Measurements from ENCODE around the gene EML1. TPM values are rescaled to one million over a fixed set of nuclear protein-coding genes. Genes with fewer than 3 reads are reported as not detected.

EML1 gene
- total and polyA plus RNA-seq, 2 experiments from 2014 or later = 22.9 to 31.9 TPM

DNA sequence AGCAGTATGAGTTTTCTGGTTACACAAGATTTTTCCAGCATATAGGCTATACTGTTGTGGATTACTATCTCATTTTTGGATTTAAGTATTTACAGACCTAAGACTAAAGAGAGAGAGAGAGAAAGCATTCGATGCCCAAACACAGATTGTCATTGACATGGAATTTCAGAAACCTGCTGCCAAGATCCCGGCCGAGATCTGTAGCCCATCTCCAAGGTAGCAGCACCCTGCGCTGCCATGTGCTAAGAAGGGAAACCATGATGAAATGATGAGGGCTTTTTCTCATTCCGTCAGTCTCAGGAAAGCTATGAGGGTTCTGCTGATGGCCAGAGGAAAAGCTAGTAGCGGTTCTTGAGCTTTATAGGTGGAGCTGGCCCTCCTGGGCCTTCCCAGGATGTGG lies 136.4 kb downstream of the EML1 start:
- Histone ChIP-seq H3K9me3 (ENCODE audit: low read depth) (no peaks in the 10 kb centered on the region), H3K4me1 (ENCODE audit: insufficient read depth) (no peaks in the 10 kb centered on the region), H3K36me3 (replicated peaks; ENCODE audit: insufficient read depth, low read depth) (no peaks in the 10 kb centered on the region), H2AFZ (no peak overlapping the region), H3K79me2 (no peaks in the 10 kb centered on the region), H3K9me2 (replicated peaks; ENCODE audit: insufficient read depth) (no peaks in the 10 kb centered on the region), H3K4me2 (no peak overlapping the region), H3K27ac (no peak overlapping the region), H3K4me3 (no peak overlapping the region), H4K20me1 (ENCODE audit: insufficient read depth, poor library complexity, severe bottlenecking) (no peaks in the 10 kb centered on the region), H3K27me3 (no peaks in the 10 kb centered on the region)
- TF ChIP-seq EZH2phosphoT487 (IDR thresholded peaks at IDR 0.05; ENCODE audit: low read depth, severe bottlenecking, unreplicated experiment) (no peak), EZH2 (IDR thresholded peaks at IDR 0.05; ENCODE audit: borderline replicate concordance) (no peak)
- TF ChIP-seq, protein P1, sequence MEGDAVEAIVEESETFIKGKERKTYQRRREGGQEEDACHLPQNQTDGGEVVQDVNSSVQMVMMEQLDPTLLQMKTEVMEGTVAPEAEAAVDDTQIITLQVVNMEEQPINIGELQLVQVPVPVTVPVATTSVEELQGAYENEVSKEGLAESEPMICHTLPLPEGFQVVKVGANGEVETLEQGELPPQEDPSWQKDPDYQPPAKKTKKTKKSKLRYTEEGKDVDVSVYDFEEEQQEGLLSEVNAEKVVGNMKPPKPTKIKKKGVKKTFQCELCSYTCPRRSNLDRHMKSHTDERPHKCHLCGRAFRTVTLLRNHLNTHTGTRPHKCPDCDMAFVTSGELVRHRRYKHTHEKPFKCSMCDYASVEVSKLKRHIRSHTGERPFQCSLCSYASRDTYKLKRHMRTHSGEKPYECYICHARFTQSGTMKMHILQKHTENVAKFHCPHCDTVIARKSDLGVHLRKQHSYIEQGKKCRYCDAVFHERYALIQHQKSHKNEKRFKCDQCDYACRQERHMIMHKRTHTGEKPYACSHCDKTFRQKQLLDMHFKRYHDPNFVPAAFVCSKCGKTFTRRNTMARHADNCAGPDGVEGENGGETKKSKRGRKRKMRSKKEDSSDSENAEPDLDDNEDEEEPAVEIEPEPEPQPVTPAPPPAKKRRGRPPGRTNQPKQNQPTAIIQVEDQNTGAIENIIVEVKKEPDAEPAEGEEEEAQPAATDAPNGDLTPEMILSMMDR (IDR thresholded peaks at IDR 0.05; ENCODE audit: poor library complexity) = no peak
- WGBS (ENCODE audit: low lambda C conversion rate, missing lambda C conversion rate) = 93% methylated on average over 6 of the region's 6 CpGs
- no peak for DNase-seq (ENCODE audit: low spot score)

GRCh38 chr14:99930420-99931274 lies 137.4 kb downstream of the EML1 start:
- no peaks in the 10 kb centered on the region for H3K4me1 ChIP-seq (ENCODE audit: insufficient read depth)
- TF ChIP-seq EZH2 (IDR thresholded peaks at IDR 0.05; ENCODE audit: borderline replicate concordance) = no peak
- no peaks in the 10 kb centered on the region for H3K9me3 ChIP-seq (ENCODE audit: low read depth)
- DNase-seq (ENCODE audit: low spot score) = no peak
- no peaks in the 10 kb centered on the region for H3K9me2 ChIP-seq (replicated peaks; ENCODE audit: insufficient read depth)
- H3K79me2 ChIP-seq = no peaks in the 10 kb centered on the region
- H3K27me3 ChIP-seq = no peaks in the 10 kb centered on the region
- WGBS (ENCODE audit: low lambda C conversion rate, missing lambda C conversion rate) = 81% methylated on average over 6 of the region's 6 CpGs
- no peak overlapping the region for H3K27ac ChIP-seq
- no peaks in the 10 kb centered on the region for H4K20me1 ChIP-seq (ENCODE audit: insufficient read depth, poor library complexity, severe bottlenecking)
- H3K4me3 ChIP-seq = no peak overlapping the region
- no peak overlapping the region for H2AFZ ChIP-seq
- no peak overlapping the region for H3K4me2 ChIP-seq
- H3K36me3 ChIP-seq (replicated peaks; ENCODE audit: insufficient read depth, low read depth) = no peaks in the 10 kb centered on the region

- Histone ChIP-seq H3K79me2 (no peaks in the 10 kb centered on the region), H3K4me3 (no peak overlapping the region), H3K4me1 (ENCODE audit: insufficient read depth) (no peaks in the 10 kb centered on the region), H3K27me3 (no peaks in the 10 kb centered on the region), H4K20me1 (ENCODE audit: insufficient read depth, poor library complexity, severe bottlenecking) (no peaks in the 10 kb centered on the region), H3K36me3 (replicated peaks; ENCODE audit: insufficient read depth, low read depth) (no peaks in the 10 kb centered on the region), H3K27ac (no peak overlapping the region), H2AFZ (no peak overlapping the region), H3K9me2 (replicated peaks; ENCODE audit: insufficient read depth) (no peaks in the 10 kb centered on the region), H3K4me2 (no peak overlapping the region), H3K9me3 (ENCODE audit: low read depth) (no peaks in the 10 kb centered on the region)
- no peak for DNase-seq (ENCODE audit: low spot score)
- TF ChIP-seq, protein P1 (IDR thresholded peaks at IDR 0.05; ENCODE audit: poor library complexity) = no peak
- TF ChIP-seq EZH2phosphoT487 (IDR thresholded peaks at IDR 0.05; ENCODE audit: low read depth, severe bottlenecking, unreplicated experiment) (no peak), EZH2 (IDR thresholded peaks at IDR 0.05; ENCODE audit: borderline replicate concordance) (no peak)
- 78% methylated on average over 4 of the region's 4 CpGs for WGBS (ENCODE audit: low lambda C conversion rate, missing lambda C conversion rate)
These were observed 138.1 kb downstream of the EML1 start for GRCh38 chr14:99931308-99931707.

GRCh38 chr14:99936056-99936455 lies 142.8 kb downstream of the EML1 start:
- TF ChIP-seq EZH2 (IDR thresholded peaks at IDR 0.05; ENCODE audit: borderline replicate concordance) = no peak
- TF ChIP-seq, protein P1 (IDR thresholded peaks at IDR 0.05; ENCODE audit: poor library complexity) = no peak
- TF ChIP-seq EZH2phosphoT487 (IDR thresholded peaks at IDR 0.05; ENCODE audit: low read depth, severe bottlenecking, unreplicated experiment) = no peak
- Histone ChIP-seq H3K36me3 (replicated peaks; ENCODE audit: insufficient read depth, low read depth) (no peaks in the 10 kb centered on the region), H3K9me2 (replicated peaks; ENCODE audit: insufficient read depth) (no peaks in the 10 kb centered on the region), H3K27me3 (no peaks in the 10 kb centered on the region), H4K20me1 (ENCODE audit: insufficient read depth, poor library complexity, severe bottlenecking) (no peaks in the 10 kb centered on the region), H3K9me3 (ENCODE audit: low read depth) (no peaks in the 10 kb centered on the region), H3K4me2 (no peak overlapping the region), H2AFZ (no peak overlapping the region), H3K79me2 (no peaks in the 10 kb centered on the region), H3K4me3 (no peak overlapping the region), H3K4me1 (ENCODE audit: insufficient read depth) (no peaks in the 10 kb centered on the region), H3K27ac (no peak overlapping the region)
- 90% methylated on average over 16 of the region's 16 CpGs for WGBS (ENCODE audit: low lambda C conversion rate, missing lambda C conversion rate)
- no peak for DNase-seq (ENCODE audit: low spot score)

Data from hepatocyte (in vitro differentiated cells).